HepG2 (cell line): Measurements from ENCODE around the gene SKI. TPM values are rescaled to one million over a fixed set of nuclear protein-coding genes. Genes with fewer than 3 reads are reported as not detected.

Experiments used
- AGO2 ChIP-seq: fragments of 200-400 bp; formaldehyde crosslinking; optimal IDR thresholded peaks from 2 replicates; pipeline ENCODE3; 2017; ENCODE audit warnings: mild to moderate bottlenecking, low read depth, low read length, moderate library complexity
- GLI4 ChIP-seq: sonication (generic); formaldehyde crosslinking; IDR thresholded peaks from 2 replicates; pipeline ENCODE4 v1.5.1; 2020; ENCODE audit warnings: missing genetic modification reagents, mild to moderate bottlenecking, moderate library complexity, borderline replicate concordance
- GMEB1 ChIP-seq: sonication (generic); formaldehyde crosslinking; IDR thresholded peaks from 2 replicates; pipeline ENCODE4 v1.5.1; 2020; ENCODE audit warnings: missing genetic modification reagents, mild to moderate bottlenecking, borderline replicate concordance
- HOXA9 ChIP-seq: sonication (generic); formaldehyde crosslinking; IDR thresholded peaks from 2 replicates; pipeline ENCODE4 v1.8.1; 2022; ENCODE audit warnings: missing genetic modification reagents, mild to moderate bottlenecking, moderate library complexity, borderline replicate concordance
- MAX ChIP-seq: IDR thresholded peaks from 2 replicates; pipeline ENCODE4 v1.6.1; 2012; ENCODE audit warnings: inconsistent platforms
- MEF2D ChIP-seq: sonication (generic); formaldehyde crosslinking; IDR thresholded peaks from 2 replicates; pipeline ENCODE4 v1.5.1; 2020; ENCODE audit warnings: mild to moderate bottlenecking, missing genetic modification reagents
- NFE2 ChIP-seq: sonication (generic); formaldehyde crosslinking; IDR thresholded peaks from 2 replicates; pipeline ENCODE4 v1.4.0; 2020; ENCODE audit warnings: missing genetic modification reagents
- NONO ChIP-seq, 2 experiments: fragments of 450-650 bp in 1 of 2; sonication (generic) in 1 of 2; formaldehyde crosslinking in 1 of 2; IDR thresholded peaks in 1 of 2; conservative IDR thresholded peaks in 1 of 2; 2 replicates each; pipeline versions ENCODE4 v1.6.1 to v1.8.0; 2017 to 2022; ENCODE audit warnings: mild to moderate bottlenecking in 1 of 2, missing genetic modification reagents in 1 of 2, moderate library complexity in 1 of 2
- SAP130 ChIP-seq: IDR thresholded peaks from 2 replicates; pipeline ENCODE4 v1.6.1; 2016; ENCODE audit warnings: low read depth
- SKIL ChIP-seq: sonication (generic); formaldehyde crosslinking; IDR thresholded peaks from 2 replicates; pipeline ENCODE4 v1.8.0; 2022; ENCODE audit warnings: missing genetic modification reagents, mild to moderate bottlenecking, moderate library complexity, borderline replicate concordance
- SMAD1 ChIP-seq: sonication (generic); formaldehyde crosslinking; IDR thresholded peaks from 2 replicates; pipeline ENCODE4 v1.4.0; 2020; ENCODE audit warnings: missing genetic modification reagents, low read depth, mild to moderate bottlenecking, borderline replicate concordance
- TCF7 ChIP-seq: sonication (generic); IDR thresholded peaks from 2 replicates; pipeline ENCODE4 v1.6.1; 2016; ENCODE audit warnings: antibody characterized with exemption, low read depth
- ZBTB20 ChIP-seq: sonication (generic); formaldehyde crosslinking; IDR thresholded peaks from 2 replicates; pipeline ENCODE4 v1.8.1; 2023; ENCODE audit warnings: missing genetic modification reagents, low read depth, mild to moderate bottlenecking, borderline replicate concordance
- ZNF10 ChIP-seq: sonication (generic); formaldehyde crosslinking; IDR thresholded peaks from 2 replicates; pipeline ENCODE4 v1.4.0; 2020; ENCODE audit warnings: mild to moderate bottlenecking, low read depth, missing genetic modification reagents, borderline replicate concordance
- ZNF24 ChIP-seq: fragments of 450-650 bp; IDR thresholded peaks from 2 replicates; pipeline ENCODE4 v1.6.1; 2017; ENCODE audit warnings: antibody characterized with exemption, mild to moderate bottlenecking
- ZNF280B ChIP-seq: sonication (generic); formaldehyde crosslinking; IDR thresholded peaks from 2 replicates; pipeline ENCODE4 v1.5.0; 2020; ENCODE audit warnings: missing genetic modification reagents, mild to moderate bottlenecking, borderline replicate concordance
- ZNF383 ChIP-seq: sonication (generic); formaldehyde crosslinking; IDR thresholded peaks from 2 replicates; pipeline ENCODE4 v1.4.0; 2020; ENCODE audit warnings: missing genetic modification reagents, mild to moderate bottlenecking, borderline replicate concordance
- ZNF468 ChIP-seq: sonication (generic); formaldehyde crosslinking; IDR thresholded peaks from 2 replicates; pipeline ENCODE4 v1.8.0; 2022; ENCODE audit warnings: mild to moderate bottlenecking, moderate library complexity, missing genetic modification reagents
- ZNF543 ChIP-seq: sonication (generic); formaldehyde crosslinking; IDR thresholded peaks from 2 replicates; pipeline ENCODE4 v1.4.0; 2020; ENCODE audit warnings: mild to moderate bottlenecking, missing genetic modification reagents
- ZNF652 ChIP-seq: IDR thresholded peaks from 2 replicates; pipeline ENCODE4 v1.6.1; 2016; ENCODE audit warnings: low read depth, borderline replicate concordance
- ZNF883 ChIP-seq: sonication (generic); formaldehyde crosslinking; IDR thresholded peaks from 2 replicates; pipeline ENCODE4 v1.5.1; 2020; ENCODE audit warnings: mild to moderate bottlenecking, missing genetic modification reagents; ENCODE audit errors: not compliant biosample characterization
- polyA plus RNA-seq, 8 experiments: library from polyadenylated mRNA; depleted of rRNA in 3 of 8; stranded (reverse) in 7 of 8; unstranded in 1 of 8; fragments of >200 nt; fragmentation: Illumina TruSeq in 4 of 8; extraction: Trizol in 4 of 8; gene quantifications; 2 replicates each; pipeline versions ENCODE4 v1.2.1 to v1.2.3, GENCODE V29; 2011 to 2016; ENCODE audit warnings: low read depth in 4 of 8, missing spikeins in 1 of 8, mixed read lengths in 1 of 8; ENCODE audit not compliant: insufficient read depth in 1 of 8
- total RNA-seq, 5 experiments: library from RNA; depleted of rRNA; stranded (reverse); fragments of >200 nt; fragmentation: Illumina TruSeq; extraction: Trizol; gene quantifications; 2 replicates each; pipeline ENCODE4 v1.2.3, GENCODE V29; 2016; ENCODE audit warnings: low read depth in 1 of 5

Gene SKI
- total and polyA plus RNA-seq, 2 of the 13 experiments (the other 11 are each of a cell fraction or from before 2014, with no cell fraction given), result 4.7 to 6.9 TPM

GRCh38 chr1:2248854-2249558 is 20.9 kb downstream of the SKI start (continued):
- TF ChIP-seq SMAD1 (CRISPR knock-in tag), result 0 out of 2 replicates have a peak, but pooled peaks have one; percentile 10
- 0 out of 2 replicates have a peak, but pooled peaks have one; percentile 15 for TF ChIP-seq ZBTB20
- TF ChIP-seq ZNF280B (CRISPR knock-in tag), result 0 out of 2 replicates have a peak, but pooled peaks have one; percentile 15
- TF ChIP-seq NONO (IDR thresholded peaks at IDR 0.05), result no peak
- TF ChIP-seq NONO (CRISPR knock-in tag; conservative IDR thresholded peaks at IDR 0.05), result no peak
- peak; percentile 62 for TF ChIP-seq ZNF883 (CRISPR knock-in tag)
- 0 out of 2 replicates have a peak, but pooled peaks have one; percentile 32 for TF ChIP-seq GMEB1 (CRISPR knock-in tag)
- no peak for TF ChIP-seq ZNF652 (CRISPR knock-in tag)
- TF ChIP-seq ZNF10 (CRISPR knock-in tag), result no peak
- TF ChIP-seq ZNF468 (CRISPR knock-in tag), result 0 out of 2 replicates have a peak, but pooled peaks have one; percentile 82
- TF ChIP-seq SKIL, result no peak
- TF ChIP-seq MEF2D (CRISPR knock-in tag), result no peak
- TF ChIP-seq AGO2, result peak; percentile 36
- 0 out of 2 replicates have a peak, but pooled peaks have one; percentile 41 for TF ChIP-seq GLI4
- TF ChIP-seq SAP130 (CRISPR knock-in tag), result no peak
- no peak for TF ChIP-seq TCF7
- TF ChIP-seq NFE2 (CRISPR knock-in tag), result no peak
- TF ChIP-seq ZNF543 (CRISPR knock-in tag), result no peak
- TF ChIP-seq HOXA9 (CRISPR knock-in tag), result no peak
- TF ChIP-seq MAX, result no peak
- TF ChIP-seq ZNF24, result no peak
- no peak for TF ChIP-seq ZNF383 (CRISPR knock-in tag)
